ENCODE results near the gene EEF1A1.

DNA sequence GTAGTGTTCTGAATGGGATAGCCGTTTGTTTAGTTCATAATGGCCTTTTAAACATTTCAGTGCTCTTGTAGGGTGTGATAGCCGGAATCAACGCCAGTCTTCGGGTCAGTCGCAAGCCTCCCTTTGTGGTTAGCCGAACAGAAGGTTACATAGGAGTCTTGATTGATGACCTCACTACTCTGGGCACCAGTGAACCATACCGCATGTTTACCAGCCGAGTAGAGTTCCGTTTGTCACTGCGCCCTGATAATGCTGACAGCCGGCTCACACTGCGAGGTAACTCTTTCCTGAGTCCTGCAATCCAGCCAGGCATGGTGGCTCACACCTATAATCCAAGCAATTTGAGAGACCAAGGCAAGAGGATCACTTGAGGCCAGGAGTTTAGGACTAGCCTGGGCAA, 38.9 kb downstream of the EEF1A1 start:
- TF ChIP-seq, protein P1, sequence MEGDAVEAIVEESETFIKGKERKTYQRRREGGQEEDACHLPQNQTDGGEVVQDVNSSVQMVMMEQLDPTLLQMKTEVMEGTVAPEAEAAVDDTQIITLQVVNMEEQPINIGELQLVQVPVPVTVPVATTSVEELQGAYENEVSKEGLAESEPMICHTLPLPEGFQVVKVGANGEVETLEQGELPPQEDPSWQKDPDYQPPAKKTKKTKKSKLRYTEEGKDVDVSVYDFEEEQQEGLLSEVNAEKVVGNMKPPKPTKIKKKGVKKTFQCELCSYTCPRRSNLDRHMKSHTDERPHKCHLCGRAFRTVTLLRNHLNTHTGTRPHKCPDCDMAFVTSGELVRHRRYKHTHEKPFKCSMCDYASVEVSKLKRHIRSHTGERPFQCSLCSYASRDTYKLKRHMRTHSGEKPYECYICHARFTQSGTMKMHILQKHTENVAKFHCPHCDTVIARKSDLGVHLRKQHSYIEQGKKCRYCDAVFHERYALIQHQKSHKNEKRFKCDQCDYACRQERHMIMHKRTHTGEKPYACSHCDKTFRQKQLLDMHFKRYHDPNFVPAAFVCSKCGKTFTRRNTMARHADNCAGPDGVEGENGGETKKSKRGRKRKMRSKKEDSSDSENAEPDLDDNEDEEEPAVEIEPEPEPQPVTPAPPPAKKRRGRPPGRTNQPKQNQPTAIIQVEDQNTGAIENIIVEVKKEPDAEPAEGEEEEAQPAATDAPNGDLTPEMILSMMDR (IDR thresholded peaks at IDR 0.05; ENCODE audit: low read depth, low read length): no peak
- no peak for TF ChIP-seq EZH2phosphoT487 (IDR thresholded peaks at IDR 0.05; ENCODE audit: low read depth)

Measured in OCI-LY3 (cell line).